Upper lobe of right lung (tissue), 1 donor: ENCODE measurements around the gene UNC13B. TPM values are rescaled to one million over a fixed set of nuclear protein-coding genes. Genes with fewer than 3 reads are reported as not detected.

Source experiments
- ATAC-seq: fragments of 200-7000 bp; cut with Tn5 transposase; one replicate; pipeline ENCODE4 v1.9.1; 2020; ENCODE audit warnings: mild to moderate bottlenecking, moderate library complexity
- DNase-seq: peaks from one replicate; pipeline ENCODE4 v3.0.0-alpha.2; 2020
- H3K27ac ChIP-seq: fragments of 200-600 bp; one replicate; pipeline ENCODE4 v1.8.0; 2022
- H3K27me3 ChIP-seq: fragments of 200-600 bp; one replicate; pipeline ENCODE4 v1.8.0; 2022; ENCODE audit warnings: mild to moderate bottlenecking
- H3K36me3 ChIP-seq: fragments of 200-600 bp; one replicate; pipeline ENCODE4 v1.8.0; 2022
- H3K4me1 ChIP-seq: fragments of 200-600 bp; one replicate; pipeline ENCODE4 v1.8.0; 2022
- H3K4me3 ChIP-seq: fragments of 200-600 bp; one replicate; pipeline ENCODE4 v1.8.0; 2022; ENCODE audit warnings: mild to moderate bottlenecking
- H3K9me3 ChIP-seq: fragments of 200-600 bp; one replicate; pipeline ENCODE4 v1.8.0; 2022
- intact Hi-C: fragments of 100-400 bp; cut with DNase I; formaldehyde crosslinking; loops from one replicate; pipeline ENCODE4 v1.11.0; 2022
- total RNA-seq: library from RNA; stranded (reverse); fragmentation: NEBNext Ultra II Directional; extraction: Animal tissue kit (Norgen Biotek cat#: 25700); gene quantifications from one replicate; pipeline ENCODE4 v1.2.1, GENCODE V29; 2021
- TF ChIP-seq, protein P1 (sequence below): fragments of 200-600 bp; IDR thresholded peaks from one replicate; pipeline ENCODE4 v1.8.0; 2022; ENCODE audit warnings: antibody characterized with exemption
- donor health status: DM: no; HTN: yes; CAD: no; lungs with severe emphysema.

UNC13B gene
- total RNA-seq, 1 donor from 2014 or later = 92.1 TPM

GRCh38 chr9:35186524-35186923 lies 24.7 kb downstream of the UNC13B start:
- H3K4me3 ChIP-seq = no peak overlapping the region
- intact Hi-C loops = no loop called here
- H3K36me3 ChIP-seq = no peaks in the 10 kb centered on the region
- DNase-seq (no peak), ATAC-seq (no peak)
- no peaks in the 10 kb centered on the region for H3K4me1 ChIP-seq
- TF ChIP-seq, protein P1, sequence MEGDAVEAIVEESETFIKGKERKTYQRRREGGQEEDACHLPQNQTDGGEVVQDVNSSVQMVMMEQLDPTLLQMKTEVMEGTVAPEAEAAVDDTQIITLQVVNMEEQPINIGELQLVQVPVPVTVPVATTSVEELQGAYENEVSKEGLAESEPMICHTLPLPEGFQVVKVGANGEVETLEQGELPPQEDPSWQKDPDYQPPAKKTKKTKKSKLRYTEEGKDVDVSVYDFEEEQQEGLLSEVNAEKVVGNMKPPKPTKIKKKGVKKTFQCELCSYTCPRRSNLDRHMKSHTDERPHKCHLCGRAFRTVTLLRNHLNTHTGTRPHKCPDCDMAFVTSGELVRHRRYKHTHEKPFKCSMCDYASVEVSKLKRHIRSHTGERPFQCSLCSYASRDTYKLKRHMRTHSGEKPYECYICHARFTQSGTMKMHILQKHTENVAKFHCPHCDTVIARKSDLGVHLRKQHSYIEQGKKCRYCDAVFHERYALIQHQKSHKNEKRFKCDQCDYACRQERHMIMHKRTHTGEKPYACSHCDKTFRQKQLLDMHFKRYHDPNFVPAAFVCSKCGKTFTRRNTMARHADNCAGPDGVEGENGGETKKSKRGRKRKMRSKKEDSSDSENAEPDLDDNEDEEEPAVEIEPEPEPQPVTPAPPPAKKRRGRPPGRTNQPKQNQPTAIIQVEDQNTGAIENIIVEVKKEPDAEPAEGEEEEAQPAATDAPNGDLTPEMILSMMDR = no peak
- no peaks in the 10 kb centered on the region for H3K9me3 ChIP-seq
- H3K27ac ChIP-seq = no peak overlapping the region
- H3K27me3 ChIP-seq = no peaks in the 10 kb centered on the region

DNA sequence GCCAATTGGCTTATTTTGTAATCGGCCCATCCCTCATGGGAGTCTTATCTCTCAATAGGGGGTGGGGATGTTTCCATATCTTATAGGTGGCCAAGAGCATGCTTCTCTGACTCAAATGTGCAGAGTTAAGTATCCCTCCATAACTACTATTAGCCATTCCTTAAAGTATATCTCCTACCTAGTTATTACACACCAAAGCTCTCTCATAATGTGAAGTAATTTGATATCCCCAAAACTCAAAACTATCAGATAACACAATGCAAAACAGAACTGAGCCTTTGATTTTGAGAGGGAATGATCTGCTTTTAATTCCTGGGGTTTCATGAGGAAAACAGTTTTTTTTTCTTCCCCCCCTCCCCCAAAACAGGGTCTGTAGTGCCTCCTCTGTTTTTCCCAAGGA lies 28.4 kb downstream of the UNC13B start:
- intact Hi-C loops = no loop called here
- ATAC-seq = no peak

DNA sequence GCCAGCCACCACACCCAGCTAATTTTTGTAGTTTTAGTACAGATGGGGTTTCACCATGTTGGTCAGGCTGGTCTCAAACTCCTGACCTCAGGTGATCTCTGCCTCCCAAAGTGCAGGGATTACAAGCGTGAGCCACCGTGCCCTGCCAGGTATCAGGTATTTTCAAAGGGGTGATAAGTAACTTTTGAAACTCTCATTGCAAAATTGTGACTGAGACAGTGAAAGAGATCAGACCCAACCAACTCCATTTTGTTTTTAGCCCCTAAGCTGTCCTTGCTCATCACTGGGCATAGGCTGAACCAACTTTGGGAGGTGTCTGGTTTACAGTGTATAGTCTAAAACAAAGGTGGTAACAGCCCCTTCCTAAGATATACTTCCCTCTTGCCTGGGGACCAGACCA lies 29.3 kb downstream of the UNC13B start:
- ATAC-seq = no peak
- H3K36me3 ChIP-seq = no peaks in the 10 kb centered on the region
- no peaks in the 10 kb centered on the region for H3K4me1 ChIP-seq
- intact Hi-C loops = no loop called here
- DNase-seq = no peak
- H3K27me3 ChIP-seq = no peaks in the 10 kb centered on the region
- H3K27ac ChIP-seq = no peak overlapping the region
- H3K4me3 ChIP-seq = no peak overlapping the region
- H3K9me3 ChIP-seq = peaks cover 9% of the 10 kb centered on the region
- TF ChIP-seq, protein P1 = no peak

More for the DNA sequence above, 28.4 kb downstream of the UNC13B start:
- Histone ChIP-seq H3K36me3 (no peaks in the 10 kb centered on the region), H3K4me1 (no peaks in the 10 kb centered on the region), H3K27me3 (no peaks in the 10 kb centered on the region), H3K4me3 (no peak overlapping the region), H3K9me3 (peaks cover 9% of the 10 kb centered on the region), H3K27ac (no peak overlapping the region)
- DNase-seq = no peak
- TF ChIP-seq, protein P1 = no peak

DNA sequence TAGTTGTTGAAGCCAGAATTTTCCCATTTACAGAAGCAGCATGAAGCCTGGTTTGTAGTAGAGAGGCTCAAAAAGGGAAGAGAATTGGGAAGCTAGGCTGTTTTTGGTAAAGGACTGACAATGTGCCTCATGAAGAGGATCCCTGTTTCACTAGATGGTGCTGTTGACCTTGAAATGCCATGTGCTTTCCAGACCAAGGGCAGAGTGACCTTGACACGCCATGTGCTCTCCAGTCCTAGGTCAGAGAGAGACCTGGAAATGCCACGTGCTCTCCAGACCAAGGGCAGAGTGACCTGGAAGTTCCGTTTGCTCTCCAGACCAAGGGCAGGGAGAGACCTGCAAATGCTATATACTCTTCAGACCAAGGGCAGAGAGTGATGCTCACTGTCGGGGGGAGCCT lies 32.0 kb downstream of the UNC13B start:
- intact Hi-C loops = no loop called here
- no peak overlapping the region for H3K4me3 ChIP-seq
- H3K27ac ChIP-seq = no peak overlapping the region
- no peaks in the 10 kb centered on the region for H3K4me1 ChIP-seq
- no peaks in the 10 kb centered on the region for H3K36me3 ChIP-seq
- TF ChIP-seq, protein P1 = no peak
- H3K27me3 ChIP-seq = no peaks in the 10 kb centered on the region
- no peak for ATAC-seq
- H3K9me3 ChIP-seq = peaks cover 9% of the 10 kb centered on the region
- DNase-seq = no peak

DNA sequence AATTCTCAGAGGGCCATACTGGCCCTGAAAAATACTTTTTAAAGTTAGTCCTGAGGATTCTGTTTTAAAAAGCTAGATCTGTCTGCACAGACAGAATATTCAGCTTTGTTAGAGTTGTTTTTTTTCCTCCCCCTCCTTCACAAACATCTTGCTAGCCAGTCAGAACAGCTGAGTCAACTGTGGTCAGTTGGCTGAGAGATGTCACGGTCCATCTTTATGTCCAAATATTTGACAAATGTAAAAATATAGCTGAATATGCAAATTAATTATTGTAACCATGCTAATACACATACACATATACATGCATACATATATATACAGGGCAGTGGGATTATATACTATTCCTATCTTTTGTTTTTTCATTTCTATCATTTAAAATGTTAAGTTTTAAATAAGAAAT lies 33.9 kb downstream of the UNC13B start:
- Histone ChIP-seq H3K4me1 (no peaks in the 10 kb centered on the region), H3K36me3 (no peaks in the 10 kb centered on the region), H3K27me3 (no peaks in the 10 kb centered on the region), H3K9me3 (peaks cover 9% of the 10 kb centered on the region), H3K4me3 (no peak overlapping the region), H3K27ac (no peak overlapping the region)
- ATAC-seq (no peak), DNase-seq (no peak)
- TF ChIP-seq, protein P1 = no peak
- intact Hi-C loops = no loop called here

- Histone ChIP-seq H3K36me3 (no peaks in the 10 kb centered on the region), H3K27me3 (no peaks in the 10 kb centered on the region), H3K9me3 (peaks cover 4% of the 10 kb centered on the region), H3K4me1 (no peaks in the 10 kb centered on the region), H3K27ac (no peak overlapping the region), H3K4me3 (no peak overlapping the region)
- intact Hi-C loops = no loop called here
- TF ChIP-seq, protein P1 = no peak
- DNase-seq = no peak
- ATAC-seq = no peak
Observed at GRCh38 chr9:35198191-35198590, 36.4 kb downstream of the UNC13B start.
